HEK293 (cell line): ENCODE measurements around the gene ZNF561.

Source experiments
- CTCF ChIP-seq: fragments of 450-650 bp; formaldehyde crosslinking; IDR thresholded peaks from 2 replicates; pipeline ENCODE4 v1.5.1; 2016; ENCODE audit warnings: missing biosample characterization, missing genetic modification characterization
- GFI1B ChIP-seq: fragments of 450-650 bp; formaldehyde crosslinking; IDR thresholded peaks from 2 replicates; pipeline ENCODE4 v1.5.1; 2016; ENCODE audit warnings: missing biosample characterization, missing genetic modification characterization
- REST ChIP-seq: fragments of 450-650 bp; formaldehyde crosslinking; IDR thresholded peaks from 2 replicates; pipeline ENCODE4 v1.5.1; 2016; ENCODE audit warnings: missing biosample characterization, missing genetic modification characterization
- TCF7L2 ChIP-seq: IDR thresholded peaks from 2 replicates; pipeline ENCODE4 v1.6.1; 2011; ENCODE audit warnings: low read depth, mild to moderate bottlenecking, inconsistent platforms, low read length, moderate library complexity, borderline replicate concordance
- TRIM28 ChIP-seq: IDR thresholded peaks from 2 replicates; pipeline ENCODE4 v1.6.1; 2011; ENCODE audit warnings: low read length, control low read depth, borderline replicate concordance
- ZNF138 ChIP-seq: fragments of 450-650 bp; formaldehyde crosslinking; IDR thresholded peaks from 2 replicates; pipeline ENCODE4 v1.5.1; 2016; ENCODE audit warnings: missing biosample characterization, missing genetic modification characterization, borderline replicate concordance
- ZNF146 ChIP-seq: fragments of 450-650 bp; formaldehyde crosslinking; IDR thresholded peaks from 2 replicates; pipeline ENCODE4 v1.5.1; 2016; ENCODE audit warnings: missing biosample characterization, missing genetic modification characterization
- ZNF148 ChIP-seq: fragments of 450-650 bp; formaldehyde crosslinking; IDR thresholded peaks from 2 replicates; pipeline ENCODE4 v1.5.0; 2017; ENCODE audit warnings: missing biosample characterization, missing genetic modification characterization, borderline replicate concordance
- ZNF423 ChIP-seq: fragments of 450-650 bp; formaldehyde crosslinking; IDR thresholded peaks from 2 replicates; pipeline ENCODE4 v1.5.1; 2016; ENCODE audit warnings: missing biosample characterization, missing genetic modification characterization
- ZNF639 ChIP-seq: fragments of 450-650 bp; formaldehyde crosslinking; IDR thresholded peaks from 2 replicates; pipeline ENCODE4 v1.5.1; 2016; ENCODE audit warnings: missing biosample characterization, missing genetic modification characterization
- ZNF785 ChIP-seq: fragments of 450-650 bp; formaldehyde crosslinking; IDR thresholded peaks from 2 replicates; pipeline ENCODE4 v1.5.1; 2016; ENCODE audit warnings: missing biosample characterization, missing genetic modification characterization
- ZNF837 ChIP-seq: fragments of 450-650 bp; formaldehyde crosslinking; IDR thresholded peaks from 2 replicates; pipeline ENCODE4 v1.5.1; 2016; ENCODE audit warnings: missing biosample characterization, missing genetic modification characterization
- ZSCAN16 ChIP-seq: fragments of 450-650 bp; formaldehyde crosslinking; IDR thresholded peaks from 2 replicates; pipeline ENCODE4 v1.5.1; 2016; ENCODE audit warnings: missing biosample characterization, missing genetic modification characterization
- ZXDB ChIP-seq: fragments of 450-650 bp; formaldehyde crosslinking; IDR thresholded peaks from 2 replicates; pipeline ENCODE4 v1.5.1; 2016; ENCODE audit warnings: missing biosample characterization, missing genetic modification characterization

GRCh38 chr19:9597027-9597426 is 24.0 kb downstream of the ZNF561 start:
- no peak for TF ChIP-seq ZNF423 (tag by site-specific recombination)
- TF ChIP-seq CTCF, result no peak
- TF ChIP-seq ZNF785 (tag by site-specific recombination), result no peak
- no peak for TF ChIP-seq ZXDB (tag by site-specific recombination)
- TF ChIP-seq GFI1B (tag by site-specific recombination), result no peak
- TF ChIP-seq TRIM28, result no peak
- no peak for TF ChIP-seq TCF7L2
- TF ChIP-seq ZNF639, result no peak
- TF ChIP-seq ZNF148 (tag by site-specific recombination), result no peak
- no peak for TF ChIP-seq ZNF837 (tag by site-specific recombination)
- no peak for TF ChIP-seq ZSCAN16 (tag by site-specific recombination)
- no peak for TF ChIP-seq ZNF138 (tag by site-specific recombination)
- no peak for TF ChIP-seq REST (tag by site-specific recombination)
- no peak for TF ChIP-seq ZNF146 (tag by site-specific recombination)
